Measurements from ENCODE around the gene C14orf119. TPM values are rescaled to one million over a fixed set of nuclear protein-coding genes. Genes with fewer than 3 reads are reported as not detected.
A peak's percentile ranks its signal among the peaks of the same experiment; 100 is the strongest.

The C14orf119 gene
- polyA plus RNA-seq, 3 donors: 17.5 to 110 (median 106) TPM

GRCh38 chr14:23126548-23127278 lies 31.4 kb downstream of the C14orf119 start:
- Histone ChIP-seq H3K27me3 (ENCODE audit: control insufficient read depth in 2 of 2, insufficient read depth in 2 of 2, low read length in 2 of 2) (no peaks in the 10 kb centered on the region), H4K20me1 (ENCODE audit: insufficient read depth, low read length) (no peaks in the 10 kb centered on the region), H3K27ac (ENCODE audit: low read depth in 1 of 2, low read length in 2 of 2) (no peak overlapping the region), H3K4me3 (replicated peaks in 1 of 3; ENCODE audit: low read depth in 2 of 3, low read length in 3 of 3) (no peak overlapping the region), H2AFZ (ENCODE audit: insufficient read depth, low read depth, low read length, poor library complexity, severe bottlenecking) (no peak overlapping the region), H3K9ac (ENCODE audit: insufficient read depth, low read length, poor library complexity, severe bottlenecking) (no peak overlapping the region), H3K36me3 (replicated peaks in 1 of 2; ENCODE audit: control insufficient read depth in 1 of 2, insufficient read depth in 2 of 2, low read length in 2 of 2) (no peaks in the 10 kb centered on the region), H3K9me3 (replicated peaks in 1 of 2; ENCODE audit: control insufficient read depth in 1 of 2, insufficient read depth in 1 of 2, low read length in 2 of 2) (no peaks in the 10 kb centered on the region), H3K79me2 (ENCODE audit: insufficient read depth, low read length) (no peaks in the 10 kb centered on the region), H3K4me1 (ENCODE audit: control insufficient read depth in 1 of 2, insufficient read depth in 2 of 2, low read length in 2 of 2) (peaks cover 20 to 36% of the 10 kb centered on the region in 2 donors), H3K4me2 (replicated peaks; ENCODE audit: extremely low read depth, low read length, poor library complexity, severe bottlenecking) (no peak overlapping the region)
- Mint-ChIP-seq H3K27ac (no peak overlapping the region), H3K4me1 (peaks cover 34% of the 10 kb centered on the region), H3K9me3 (peaks cover 0 to 2% (median 0%) of the 10 kb centered on the region in 7 donors), H3K27me3 (ENCODE audit: low read depth in 3 of 3) (peaks cover 0 to 2% (median 1%) of the 10 kb centered on the region in 3 donors), H3K4me3 (no peak overlapping the region), H3K36me3 (no peaks in the 10 kb centered on the region)
- intact Hi-C loops (cut with micrococcal nuclease): no loop called here
- WGBS (ENCODE audit: insufficient coverage): 100% methylated on average over 1 of the region's 8 CpGs
- DNase-seq: no peak
- no peak for TF ChIP-seq CTCF (IDR thresholded peaks at IDR 0.05)

- no peaks in the 10 kb centered on the region for H3K36me3 ChIP-seq (replicated peaks in 1 of 2; ENCODE audit: control insufficient read depth in 1 of 2, insufficient read depth in 2 of 2, low read length in 2 of 2)
- H4K20me1 ChIP-seq (ENCODE audit: insufficient read depth, low read length): no peaks in the 10 kb centered on the region
- Mint-ChIP-seq H3K4me1 (peaks cover 34% of the 10 kb centered on the region), H3K9me3 (peaks cover 0 to 2% (median 0%) of the 10 kb centered on the region in 7 donors), H3K36me3 (no peaks in the 10 kb centered on the region), H3K27me3 (ENCODE audit: low read depth in 3 of 3) (peaks cover 0 to 2% (median 1%) of the 10 kb centered on the region in 3 donors), H3K27ac (peak overlapping the region in 1 of 7 donors; percentile 11), H3K4me3 (no peak overlapping the region)
- H3K79me2 ChIP-seq (ENCODE audit: insufficient read depth, low read length): no peaks in the 10 kb centered on the region
- no peak overlapping the region for H3K4me3 ChIP-seq (replicated peaks in 1 of 3; ENCODE audit: low read depth in 2 of 3, low read length in 3 of 3)
- peak overlapping the region; percentile 9 for H2AFZ ChIP-seq (ENCODE audit: insufficient read depth, low read depth, low read length, poor library complexity, severe bottlenecking)
- WGBS (ENCODE audit: insufficient coverage): 81% methylated on average over 2 of the region's 3 CpGs
- H3K27ac ChIP-seq (ENCODE audit: low read depth in 1 of 2, low read length in 2 of 2): no peak overlapping the region
- intact Hi-C loops (cut with micrococcal nuclease): no loop called here
- H3K9me3 ChIP-seq (replicated peaks in 1 of 2; ENCODE audit: control insufficient read depth in 1 of 2, insufficient read depth in 1 of 2, low read length in 2 of 2): no peaks in the 10 kb centered on the region
- no peak for TF ChIP-seq CTCF (IDR thresholded peaks at IDR 0.05)
- peaks cover 20 to 36% of the 10 kb centered on the region in 2 donors for H3K4me1 ChIP-seq (ENCODE audit: control insufficient read depth in 1 of 2, insufficient read depth in 2 of 2, low read length in 2 of 2)
- no peak overlapping the region for H3K9ac ChIP-seq (ENCODE audit: insufficient read depth, low read length, poor library complexity, severe bottlenecking)
- H3K4me2 ChIP-seq (replicated peaks; ENCODE audit: extremely low read depth, low read length, poor library complexity, severe bottlenecking): no peak overlapping the region
- no peaks in the 10 kb centered on the region for H3K27me3 ChIP-seq (ENCODE audit: control insufficient read depth in 2 of 2, insufficient read depth in 2 of 2, low read length in 2 of 2)
- no peak for DNase-seq
These were observed 32.6 kb downstream of the C14orf119 start for GRCh38 chr14:23127861-23128260.

All from CD14-positive monocyte (primary cell).